Chondrocyte (in vitro differentiated cells): ENCODE measurements around the gene MMP24. TPM values are rescaled to one million over a fixed set of nuclear protein-coding genes. Genes with fewer than 3 reads are reported as not detected.

Experiments
- DNase-seq: peaks from one replicate; pipeline ENCODE4 v3.0.0; 2021; ENCODE audit warnings: mixed read lengths, low spot score
- H3K27ac Mint-ChIP-seq: one replicate; pipeline ENCODE4 v1.8.0; 2021; ENCODE audit warnings: mild to moderate bottlenecking, moderate library complexity, mixed read lengths; ENCODE audit not compliant: unreplicated experiment
- H3K27me3 Mint-ChIP-seq: 2 replicates; pipeline ENCODE4 v1.8.0; 2021; ENCODE audit warnings: low read depth, mixed read lengths
- H3K36me3 Mint-ChIP-seq: 2 replicates; pipeline ENCODE4 v1.8.0; 2021; ENCODE audit warnings: low read depth, mixed read lengths
- H3K4me1 Mint-ChIP-seq: 2 replicates; pipeline ENCODE4 v1.8.0; 2021; ENCODE audit warnings: low read depth, mild to moderate bottlenecking, mixed read lengths
- H3K4me3 Mint-ChIP-seq: one replicate; pipeline ENCODE4 v1.8.0; 2021; ENCODE audit warnings: mild to moderate bottlenecking, moderate library complexity, mixed read lengths; ENCODE audit not compliant: unreplicated experiment
- H3K9me3 Mint-ChIP-seq: 2 replicates; pipeline ENCODE4 v1.8.0; 2021; ENCODE audit warnings: low read depth, mixed read lengths
- CTCF ChIP-seq: fragments of 200-600 bp; sonication (generic); IDR thresholded peaks from 2 replicates; pipeline ENCODE4 v1.5.0; 2021; ENCODE audit warnings: antibody characterized with exemption, mild to moderate bottlenecking, moderate library complexity
- total RNA-seq: library from RNA; stranded (reverse); gene quantifications from 3 replicates; pipeline ENCODE4 v1.2.1, GENCODE V29; 2021

MMP24 gene
- total RNA-seq, 1 donor from 2014 or later, result 2.4 TPM

GRCh38 chr20:35263532-35264341, 37.2 kb downstream of the MMP24 start:
- TF ChIP-seq CTCF, result no peak
- H3K9me3 Mint-ChIP-seq, result no peaks in the 10 kb centered on the region
- H3K27ac Mint-ChIP-seq, result peak overlapping the region; percentile 94
- no peaks in the 10 kb centered on the region for H3K27me3 Mint-ChIP-seq
- peak overlapping the region; percentile 40 for H3K4me3 Mint-ChIP-seq
- H3K4me1 Mint-ChIP-seq, result peaks cover 15% of the 10 kb centered on the region
- H3K36me3 Mint-ChIP-seq, result peaks cover 8% of the 10 kb centered on the region
- DNase-seq, result no peak

GRCh38 chr20:35264755-35265154, 38.3 kb downstream of the MMP24 start:
- Mint-ChIP-seq H3K4me3 (no peak overlapping the region), H3K27me3 (no peaks in the 10 kb centered on the region), H3K9me3 (no peaks in the 10 kb centered on the region), H3K36me3 (peaks cover 9% of the 10 kb centered on the region), H3K27ac (no peak overlapping the region), H3K4me1 (peaks cover 15% of the 10 kb centered on the region)
- DNase-seq, result no peak
- peak; percentile 36 for TF ChIP-seq CTCF

GRCh38 chr20:35267092-35267491, 40.6 kb downstream of the MMP24 start:
- peaks cover 13% of the 10 kb centered on the region for H3K36me3 Mint-ChIP-seq
- no peak for DNase-seq
- H3K4me3 Mint-ChIP-seq, result no peak overlapping the region
- no peaks in the 10 kb centered on the region for H3K9me3 Mint-ChIP-seq
- no peak overlapping the region for H3K27ac Mint-ChIP-seq
- TF ChIP-seq CTCF, result no peak
- no peaks in the 10 kb centered on the region for H3K27me3 Mint-ChIP-seq
- peaks cover 15% of the 10 kb centered on the region for H3K4me1 Mint-ChIP-seq

GRCh38 chr20:35269055-35269781, 42.7 kb downstream of the MMP24 start:
- Mint-ChIP-seq H3K27ac (no peak overlapping the region), H3K4me3 (no peak overlapping the region)

More at GRCh38 chr20:35269055-35269781, 42.7 kb downstream of the MMP24 start:
- no peaks in the 10 kb centered on the region for H3K9me3 Mint-ChIP-seq
- H3K36me3 Mint-ChIP-seq, result peaks cover 13% of the 10 kb centered on the region
- peak; percentile 86 for TF ChIP-seq CTCF
- H3K4me1 Mint-ChIP-seq, result no peaks in the 10 kb centered on the region
- no peak for DNase-seq
- H3K27me3 Mint-ChIP-seq, result no peaks in the 10 kb centered on the region
